Mucosa of stomach (tissue), 1 donor: ENCODE data around the gene VSTM4.

ENCODE experiments used
- H3K27me3 ChIP-seq: one replicate; pipeline ENCODE4 v1.7.0; 2013; ENCODE audit warnings: mild to moderate bottlenecking, low read length; ENCODE audit not compliant: control insufficient read depth, insufficient read depth
- H3K36me3 ChIP-seq: one replicate; pipeline ENCODE4 v1.7.0; 2013; ENCODE audit warnings: low read length; ENCODE audit not compliant: control insufficient read depth, insufficient read depth
- H3K4me1 ChIP-seq: one replicate; pipeline ENCODE4 v1.7.0; 2013; ENCODE audit warnings: mild to moderate bottlenecking, low read length; ENCODE audit not compliant: control insufficient read depth, insufficient read depth
- H3K4me3 ChIP-seq: one replicate; pipeline ENCODE4 v1.7.0; 2013; ENCODE audit warnings: low read length
- H3K9ac ChIP-seq: one replicate; pipeline ENCODE4 v1.7.0; 2013; ENCODE audit warnings: mild to moderate bottlenecking, low read length, moderate library complexity
- H3K9me3 ChIP-seq: one replicate; pipeline ENCODE4 v1.7.0; 2013; ENCODE audit warnings: mild to moderate bottlenecking, low read length, moderate library complexity; ENCODE audit not compliant: control insufficient read depth
- donor health status: Pancreatic carcinoma.

VSTM4 gene

GRCh38 chr10:49037187-49037586 is 78.1 kb downstream of the VSTM4 start:
- H3K4me1 ChIP-seq: no peaks in the 10 kb centered on the region
- H3K4me3 ChIP-seq: no peak overlapping the region
- H3K27me3 ChIP-seq: no peaks in the 10 kb centered on the region
- no peaks in the 10 kb centered on the region for H3K9me3 ChIP-seq
- no peak overlapping the region for H3K9ac ChIP-seq
- H3K36me3 ChIP-seq: no peaks in the 10 kb centered on the region

- H3K4me3 ChIP-seq: no peak overlapping the region
- no peak overlapping the region for H3K9ac ChIP-seq
- H3K27me3 ChIP-seq: no peaks in the 10 kb centered on the region
- no peaks in the 10 kb centered on the region for H3K4me1 ChIP-seq
- H3K36me3 ChIP-seq: no peaks in the 10 kb centered on the region
- H3K9me3 ChIP-seq: no peaks in the 10 kb centered on the region
These were observed 78.7 kb downstream of the VSTM4 start for GRCh38 chr10:49036638-49037037.

- H3K4me3 ChIP-seq: no peak overlapping the region
- H3K9ac ChIP-seq: no peak overlapping the region
- H3K4me1 ChIP-seq: no peaks in the 10 kb centered on the region
- H3K9me3 ChIP-seq: no peaks in the 10 kb centered on the region
- no peaks in the 10 kb centered on the region for H3K27me3 ChIP-seq
- H3K36me3 ChIP-seq: no peaks in the 10 kb centered on the region
These were observed 79.4 kb downstream of the VSTM4 start for GRCh38 chr10:49035920-49036319.

- no peaks in the 10 kb centered on the region for H3K36me3 ChIP-seq
- H3K27me3 ChIP-seq: no peaks in the 10 kb centered on the region
- no peaks in the 10 kb centered on the region for H3K4me1 ChIP-seq
- no peak overlapping the region for H3K9ac ChIP-seq
- no peak overlapping the region for H3K4me3 ChIP-seq
- H3K9me3 ChIP-seq: no peaks in the 10 kb centered on the region
These were observed 80.4 kb downstream of the VSTM4 start for GRCh38 chr10:49034925-49035324.

GRCh38 chr10:49033939-49034338 is 81.4 kb downstream of the VSTM4 start:
- Histone ChIP-seq H3K4me3 (no peak overlapping the region), H3K4me1 (no peaks in the 10 kb centered on the region), H3K27me3 (no peaks in the 10 kb centered on the region), H3K9ac (no peak overlapping the region), H3K9me3 (no peaks in the 10 kb centered on the region), H3K36me3 (no peaks in the 10 kb centered on the region)

- Histone ChIP-seq H3K4me3 (no peak overlapping the region), H3K4me1 (no peaks in the 10 kb centered on the region), H3K9ac (no peak overlapping the region), H3K27me3 (no peaks in the 10 kb centered on the region), H3K9me3 (no peaks in the 10 kb centered on the region), H3K36me3 (no peaks in the 10 kb centered on the region)
These were observed 85.7 kb downstream of the VSTM4 start for GRCh38 chr10:49029666-49030065.

- H3K36me3 ChIP-seq: no peaks in the 10 kb centered on the region
These were observed 86.7 kb downstream of the VSTM4 start for GRCh38 chr10:49028639-49029038.

GRCh38 chr10:49025347-49025983 is 89.9 kb downstream of the VSTM4 start:
- no peak overlapping the region for H3K9ac ChIP-seq
- no peaks in the 10 kb centered on the region for H3K4me1 ChIP-seq
- no peaks in the 10 kb centered on the region for H3K36me3 ChIP-seq
- H3K27me3 ChIP-seq: no peaks in the 10 kb centered on the region
- H3K9me3 ChIP-seq: no peaks in the 10 kb centered on the region
- no peak overlapping the region for H3K4me3 ChIP-seq

More at GRCh38 chr10:49028639-49029038, 86.7 kb downstream of the VSTM4 start:
- Histone ChIP-seq H3K27me3 (no peaks in the 10 kb centered on the region), H3K4me3 (no peak overlapping the region), H3K4me1 (no peaks in the 10 kb centered on the region), H3K9me3 (no peaks in the 10 kb centered on the region), H3K9ac (no peak overlapping the region)

- H3K36me3 ChIP-seq: no peaks in the 10 kb centered on the region
- no peak overlapping the region for H3K9ac ChIP-seq
- H3K9me3 ChIP-seq: no peaks in the 10 kb centered on the region
- H3K4me3 ChIP-seq: no peak overlapping the region
- no peaks in the 10 kb centered on the region for H3K27me3 ChIP-seq
- no peaks in the 10 kb centered on the region for H3K4me1 ChIP-seq
These were observed 90.8 kb downstream of the VSTM4 start for GRCh38 chr10:49024484-49024883.

GRCh38 chr10:49023752-49024151 is 91.6 kb downstream of the VSTM4 start:
- H3K9me3 ChIP-seq: no peaks in the 10 kb centered on the region
- no peaks in the 10 kb centered on the region for H3K4me1 ChIP-seq
- H3K36me3 ChIP-seq: no peaks in the 10 kb centered on the region
- no peaks in the 10 kb centered on the region for H3K27me3 ChIP-seq
- no peak overlapping the region for H3K4me3 ChIP-seq
- no peak overlapping the region for H3K9ac ChIP-seq

- H3K4me3 ChIP-seq: no peak overlapping the region
- H3K36me3 ChIP-seq: no peaks in the 10 kb centered on the region
- H3K9me3 ChIP-seq: no peaks in the 10 kb centered on the region
- no peaks in the 10 kb centered on the region for H3K4me1 ChIP-seq
- no peaks in the 10 kb centered on the region for H3K27me3 ChIP-seq
- H3K9ac ChIP-seq: no peak overlapping the region
These were observed 92.3 kb downstream of the VSTM4 start for GRCh38 chr10:49023071-49023470.

- Histone ChIP-seq H3K9me3 (no peaks in the 10 kb centered on the region), H3K4me1 (no peaks in the 10 kb centered on the region), H3K9ac (no peak overlapping the region), H3K4me3 (no peak overlapping the region), H3K27me3 (no peaks in the 10 kb centered on the region), H3K36me3 (no peaks in the 10 kb centered on the region)
These were observed 93.6 kb downstream of the VSTM4 start for GRCh38 chr10:49021685-49022084.

- Histone ChIP-seq H3K36me3 (no peaks in the 10 kb centered on the region), H3K9me3 (no peaks in the 10 kb centered on the region), H3K4me1 (no peaks in the 10 kb centered on the region), H3K4me3 (no peak overlapping the region), H3K9ac (no peak overlapping the region), H3K27me3 (no peaks in the 10 kb centered on the region)
These were observed 99.6 kb downstream of the VSTM4 start for GRCh38 chr10:49015700-49016099.
